Prostate gland (tissue), 2 donors: ENCODE data around the gene IGLL5.

Experiments used
- CTCF ChIP-seq, 4 experiments: fragments of 200-600 bp in 2 of 4; fragments of 450-650 bp in 2 of 4; sonication (generic) in 2 of 4; IDR thresholded peaks; 1 replicate in 3 of 4; 2 replicates in 1 of 4; pipeline ENCODE4 v1.5.1; 2016 to 2019; ENCODE audit warnings: antibody characterized with exemption in 4 of 4, mild to moderate bottlenecking in 2 of 4, moderate library complexity in 2 of 4
- POLR2A ChIP-seq: fragments of 450-650 bp; IDR thresholded peaks from one replicate; pipeline ENCODE4 v1.6.1; 2016; ENCODE audit warnings: antibody characterized with exemption, mild to moderate bottlenecking
- POLR2AphosphoS5 ChIP-seq: sonication (generic); formaldehyde crosslinking; IDR thresholded peaks from one replicate; pipeline ENCODE4 v1.6.1; 2017; ENCODE audit warnings: antibody characterized with exemption

GRCh38 chr22:22871536-22872278, 15.9 kb upstream of the IGLL5 start:
- TF ChIP-seq CTCF (IDR thresholded peaks at IDR 0.05) (no peak), POLR2AphosphoS5 (no peak), POLR2A (no peak)
